NCI-H128 (cell line): ENCODE data around the gene SUGP1.
"Not testable (repeated sequence)": the region's sequence is repeated elsewhere in the genome, so short reads cannot be mapped to it uniquely, and the experiment has no call there.

Source experiments
- DNase-seq: peaks from one replicate; lab custom pipeline; 2025; ENCODE audit not compliant: unreplicated experiment; lab: John Stamatoyannopoulos, UW

The SUGP1 gene

DNA sequence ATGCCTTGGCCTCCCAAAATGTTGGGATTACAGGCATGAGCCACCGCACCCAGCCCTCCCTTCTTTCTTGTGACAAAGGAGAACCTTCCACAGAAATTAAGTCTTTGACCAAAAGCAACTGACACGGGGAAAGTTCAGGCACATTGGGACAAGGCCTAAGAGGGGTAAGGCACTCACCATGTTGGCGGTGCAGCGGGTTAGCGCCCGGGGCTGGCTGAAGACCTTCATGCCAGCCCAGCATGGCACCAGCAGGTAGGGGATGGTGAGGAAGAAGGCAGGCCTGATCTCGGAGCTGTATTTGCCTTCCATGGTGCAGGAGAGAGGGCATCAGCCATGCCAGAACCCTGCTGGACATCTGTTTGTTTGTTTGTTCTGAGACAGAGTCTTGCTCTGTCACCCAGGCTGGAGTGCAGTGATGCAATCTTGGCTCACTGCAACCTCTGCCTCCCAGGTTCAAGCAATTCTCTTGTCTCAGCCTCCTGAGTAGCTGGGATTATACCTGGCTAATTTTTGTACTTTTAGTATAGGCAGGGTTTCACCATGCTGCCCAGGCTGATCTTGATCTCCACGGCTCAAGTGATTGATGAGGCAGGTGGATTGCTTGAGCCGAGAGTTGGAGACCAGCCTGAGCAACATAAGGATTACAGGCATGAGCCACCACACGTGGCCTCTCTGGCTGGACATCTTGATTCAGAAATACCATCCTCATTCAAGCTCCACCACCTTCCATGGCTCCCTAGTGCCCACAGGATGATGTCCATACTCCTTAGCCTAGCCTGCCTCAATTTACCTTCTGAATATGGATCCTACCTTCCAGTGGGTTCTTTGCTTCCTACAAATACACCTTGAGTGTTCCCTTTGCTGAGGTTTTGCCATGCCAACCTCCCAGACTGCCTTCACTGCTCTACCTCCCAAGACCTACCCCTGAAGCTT is 51.6 kb downstream of the SUGP1 start:
- DNase-seq, result no peak

DNA sequence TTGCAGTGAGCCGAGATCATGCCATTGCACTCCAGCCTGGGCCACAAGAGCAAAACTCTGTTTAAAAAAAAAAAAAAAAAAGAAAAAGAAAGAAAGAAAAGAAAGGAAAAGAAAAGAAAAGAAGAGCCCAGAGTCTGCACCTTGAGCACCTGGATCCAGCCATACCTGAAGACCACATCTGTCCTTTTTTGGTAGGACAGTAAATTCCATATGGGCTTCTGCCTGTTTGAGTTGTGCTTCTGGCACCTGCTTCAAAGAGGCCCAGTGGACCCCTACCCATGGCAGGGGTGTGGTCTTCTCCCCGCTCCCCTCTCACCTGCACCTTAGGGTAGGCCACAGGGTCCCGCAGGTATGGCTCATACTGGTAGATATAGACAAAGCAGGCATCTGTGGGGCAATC is 53.0 kb downstream of the SUGP1 start:
- DNase-seq, result no peak

DNA sequence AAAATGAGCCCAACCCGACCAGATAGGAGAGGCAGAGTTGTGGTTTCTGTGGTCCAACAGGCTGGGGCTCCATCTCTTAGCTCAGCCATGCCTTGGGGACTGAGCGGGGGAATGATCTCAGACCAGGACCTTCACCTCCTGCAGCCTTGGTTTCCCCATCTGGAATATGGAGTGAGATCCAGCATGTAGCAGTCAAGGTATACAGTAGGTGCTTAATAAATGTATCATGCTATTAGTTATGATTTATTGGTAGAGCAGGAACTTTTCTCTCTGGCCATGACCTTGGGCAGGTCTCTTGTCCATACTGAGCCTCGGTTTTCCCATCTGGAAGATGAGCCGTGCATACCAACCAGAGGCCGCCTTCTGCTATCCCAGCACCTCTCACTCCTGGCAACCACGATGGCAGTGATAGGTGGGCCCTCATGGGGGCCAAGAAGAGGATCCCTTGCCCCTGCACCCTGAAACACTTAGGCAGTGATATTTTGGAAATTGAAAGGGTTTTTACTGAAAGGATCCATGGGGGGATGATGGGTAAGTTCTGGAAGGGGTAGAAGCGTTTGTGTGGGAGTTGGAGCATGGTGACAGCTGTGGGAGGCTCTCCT is 56.3 kb downstream of the SUGP1 start:
- DNase-seq, result no peak

DNA sequence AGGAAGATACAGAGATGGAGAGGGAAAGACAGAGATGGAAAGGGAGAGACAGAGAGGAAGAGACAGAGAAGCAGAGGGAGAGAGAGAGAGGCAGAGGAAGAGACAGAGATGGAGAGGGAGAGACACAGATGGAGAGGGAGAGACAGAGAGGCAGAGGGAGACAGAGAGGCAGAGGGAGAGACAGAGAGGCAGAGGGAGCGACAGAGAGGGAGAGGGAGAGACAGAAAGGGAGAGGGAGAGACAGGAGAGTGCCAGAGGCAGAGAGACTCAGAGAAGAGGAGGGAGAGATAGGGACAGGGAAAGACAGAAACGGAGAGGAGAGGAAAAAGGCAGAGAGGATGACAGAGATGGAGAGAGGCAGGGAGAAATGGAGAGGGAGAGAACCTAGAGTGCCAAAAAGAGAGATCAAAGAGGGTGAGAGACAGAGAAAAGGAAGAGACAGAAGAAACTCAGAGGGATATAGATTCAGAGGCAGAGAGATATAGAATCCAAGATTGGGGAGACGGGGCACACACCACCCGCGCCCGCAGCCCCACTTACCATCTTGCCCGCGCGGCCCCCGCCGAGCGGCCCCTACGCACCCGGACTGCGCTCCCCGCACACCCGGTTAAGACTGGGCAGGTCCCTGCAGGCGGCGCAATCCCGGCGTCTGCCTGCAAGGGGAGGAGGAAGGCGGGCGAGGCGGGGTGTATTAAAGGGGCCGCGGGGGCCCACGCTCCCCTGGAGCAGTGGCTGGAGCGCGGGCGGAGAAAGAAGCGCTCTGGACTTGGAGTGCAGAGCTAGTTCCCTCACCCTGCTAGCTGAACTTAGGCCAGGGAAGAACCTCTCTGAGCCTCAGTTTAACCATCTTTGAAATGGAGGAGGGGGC is 57.9 kb downstream of the SUGP1 start:
- no peak for DNase-seq

DNA sequence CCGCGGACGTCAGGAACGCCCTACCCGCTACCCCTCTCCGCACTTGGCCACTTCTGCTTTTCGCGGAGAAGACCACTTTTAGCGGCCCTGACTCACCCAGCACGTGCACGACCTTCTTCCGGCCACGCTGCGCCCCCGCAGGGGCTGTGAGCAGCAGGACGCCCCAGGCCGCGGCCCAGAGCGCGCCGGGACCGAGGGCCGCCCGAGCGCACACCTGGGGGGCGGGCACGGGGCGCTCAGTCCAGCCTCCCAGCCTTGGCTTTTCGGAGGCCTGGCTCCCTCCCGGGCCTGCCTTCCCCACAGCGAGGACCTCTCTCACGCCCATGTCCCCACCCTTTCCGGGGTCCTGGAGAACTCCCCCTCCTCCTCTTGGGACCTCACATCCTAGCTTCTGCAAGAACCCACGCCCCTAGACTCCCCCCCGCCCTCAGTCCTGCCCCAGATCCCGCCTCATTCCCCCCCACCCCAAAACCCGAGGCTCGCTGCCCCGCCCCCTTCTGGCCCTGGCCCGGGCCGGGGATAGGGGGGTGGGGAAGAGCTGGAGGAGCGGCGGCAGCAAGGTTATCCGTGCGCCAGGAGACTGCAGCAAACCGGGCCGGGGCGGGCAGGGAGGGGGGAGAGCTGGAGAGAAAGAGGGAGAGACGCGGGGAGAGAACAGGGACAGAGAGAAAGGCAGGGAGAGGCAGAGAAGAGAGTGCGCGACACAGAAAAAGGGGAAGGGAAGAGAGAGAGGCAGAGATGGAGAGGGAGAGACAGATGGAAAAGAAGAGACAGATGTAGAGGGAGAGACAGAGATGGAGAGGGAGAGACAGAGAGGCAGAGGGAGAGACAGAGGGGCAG is 58.7 kb downstream of the SUGP1 start:
- DNase-seq, result no peak

DNA sequence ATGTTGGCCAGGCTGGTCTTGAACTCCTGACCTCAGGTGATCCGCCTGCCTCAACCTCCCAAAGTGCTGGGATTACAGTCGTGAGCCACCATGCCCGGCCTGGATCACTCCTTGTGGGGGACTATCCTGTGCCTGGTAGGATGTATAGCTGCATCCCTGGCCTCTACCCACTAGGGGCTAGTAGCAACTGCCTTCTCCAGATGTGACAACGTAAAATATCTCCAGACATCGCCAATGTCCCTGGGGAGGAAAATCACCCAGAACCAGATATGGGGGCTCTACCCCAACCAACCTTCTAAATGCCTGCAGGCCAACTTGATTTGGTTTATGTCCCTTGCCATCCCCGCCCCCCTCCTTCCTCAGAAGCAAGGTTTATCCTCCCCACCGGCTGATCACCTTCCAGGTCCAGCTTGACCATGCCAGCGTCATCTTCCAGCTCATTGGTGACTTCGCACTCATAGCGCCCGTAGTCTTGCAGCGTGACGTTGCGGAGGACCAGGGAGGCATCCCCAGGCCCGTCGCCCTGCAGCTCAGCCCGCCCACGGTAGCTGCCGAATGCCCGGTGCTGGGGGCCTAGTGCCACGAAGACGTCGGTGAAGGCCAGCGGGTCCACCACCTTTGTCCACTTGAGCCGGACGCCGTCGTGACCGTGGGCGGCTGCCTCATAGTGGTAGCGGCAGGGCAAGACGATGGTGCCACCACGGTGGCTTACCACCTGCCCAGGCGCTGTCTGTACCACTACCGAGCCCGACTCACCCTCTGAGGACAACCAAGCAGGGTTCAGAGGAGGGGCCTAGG is 59.7 kb downstream of the SUGP1 start:
- no peak for DNase-seq

DNA sequence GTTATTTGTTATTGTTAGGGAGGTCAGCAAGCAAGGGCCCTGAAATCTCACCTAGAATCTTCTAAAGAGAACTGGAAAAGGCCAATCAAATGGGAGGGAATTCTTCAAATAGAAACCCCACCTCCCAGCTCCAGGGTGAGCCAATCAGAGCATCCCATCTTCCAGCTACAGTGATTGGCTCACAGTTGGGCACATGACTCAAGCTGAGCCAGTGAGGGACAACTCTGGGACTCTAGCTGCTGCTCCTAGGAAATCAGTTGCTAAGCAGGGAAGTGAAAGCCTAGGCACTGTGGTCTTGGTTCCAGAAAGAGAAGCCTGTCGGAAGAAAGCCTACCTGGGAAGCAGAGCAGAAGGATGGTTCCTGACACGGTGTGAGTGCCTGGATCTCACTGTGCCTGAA is 60.6 kb downstream of the SUGP1 start:
- DNase-seq, result no peak

DNA sequence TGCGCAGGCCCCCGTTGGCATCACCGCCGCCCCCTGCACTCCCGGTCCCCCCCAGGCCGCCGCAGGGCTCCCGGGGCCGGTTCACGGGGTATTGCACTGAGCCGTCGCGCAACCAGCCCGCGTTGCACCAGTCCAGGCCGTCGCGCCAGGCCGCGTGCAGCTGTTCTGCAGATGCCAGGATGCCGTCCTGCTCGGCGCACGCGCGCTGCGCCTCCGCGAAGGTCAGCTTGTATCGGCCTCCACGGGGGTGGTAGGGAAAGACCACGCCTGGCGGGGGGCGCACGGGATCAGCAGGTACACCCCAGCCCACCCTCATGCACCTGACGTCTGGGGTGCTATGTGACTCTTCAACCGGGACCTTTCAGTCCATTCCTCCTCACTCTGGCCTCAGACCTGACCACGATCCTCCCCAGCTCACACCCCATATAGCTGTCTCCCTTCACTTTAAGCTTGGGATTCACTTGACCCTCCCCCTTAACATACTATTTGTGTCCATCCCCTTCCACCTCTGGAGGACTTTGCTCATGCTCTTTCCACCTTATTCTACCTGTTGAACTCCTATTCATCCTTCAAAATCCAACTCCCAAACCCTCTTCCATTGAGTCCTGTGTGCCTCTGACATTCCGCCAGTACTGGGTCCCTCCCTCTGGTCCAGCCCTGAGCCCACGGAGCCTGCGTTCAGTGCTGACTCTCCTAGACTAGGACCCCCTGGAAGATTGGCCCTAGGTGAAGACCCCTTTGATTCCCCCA is 61.5 kb downstream of the SUGP1 start:
- DNase-seq, result no peak

DNA sequence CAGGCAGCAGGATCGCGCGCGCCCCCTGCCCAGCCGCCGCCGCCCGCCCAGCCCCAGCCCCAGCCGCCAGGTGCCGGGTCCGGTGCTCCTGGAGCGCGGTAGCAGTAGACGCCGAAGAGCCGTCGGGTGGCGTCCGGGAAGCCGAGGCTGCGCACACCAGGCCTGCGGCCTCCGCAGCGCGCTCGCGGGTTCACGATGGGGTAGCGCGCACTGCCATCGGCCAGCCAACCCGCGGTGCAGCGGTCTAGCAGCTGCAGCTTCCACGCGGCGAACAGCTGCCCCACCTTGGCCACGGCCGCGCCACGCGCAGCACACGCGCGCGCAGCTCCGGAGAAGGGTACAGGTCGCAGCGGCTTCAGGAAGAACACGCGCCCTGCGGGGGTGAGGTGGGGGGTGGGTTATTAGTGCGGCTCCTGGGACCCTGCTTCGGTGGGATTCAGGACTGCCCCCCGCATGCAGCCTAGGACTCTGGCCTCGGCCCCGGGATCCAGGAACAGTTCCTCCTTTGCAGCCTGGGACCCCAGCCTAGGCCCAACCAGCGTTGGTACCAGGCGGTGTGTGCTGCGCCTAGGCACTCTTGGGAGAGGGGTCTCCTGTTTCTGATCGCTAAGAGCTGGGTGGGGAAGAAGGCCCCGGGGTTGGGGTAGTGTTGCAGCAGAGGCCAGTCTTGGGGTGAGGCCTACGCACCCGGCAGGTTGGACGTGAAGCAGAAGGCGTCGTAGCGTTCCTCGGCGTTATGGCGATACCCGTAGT is 62.3 kb downstream of the SUGP1 start:
- no peak for DNase-seq

DNA sequence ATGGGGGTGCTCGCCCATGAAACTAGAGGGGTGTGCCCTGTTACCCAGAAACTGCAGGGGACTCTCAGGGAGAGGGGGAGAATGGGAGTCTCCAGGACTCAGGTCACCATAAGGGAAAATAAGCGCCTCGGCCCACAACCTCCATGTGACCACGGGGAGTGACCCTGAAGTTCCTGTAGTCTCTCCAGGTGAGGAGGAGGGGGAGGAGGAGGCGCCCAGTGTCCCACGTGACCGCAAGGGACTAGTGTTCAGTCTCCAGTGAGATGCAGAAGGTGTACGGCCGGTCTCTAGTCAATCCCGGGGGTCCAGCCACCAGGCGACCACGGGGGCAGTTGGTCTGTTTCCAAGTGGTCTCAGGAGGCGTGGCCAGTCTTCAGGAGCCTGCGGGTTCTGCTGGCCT is 63.2 kb downstream of the SUGP1 start:
- DNase-seq, result no peak

DNA sequence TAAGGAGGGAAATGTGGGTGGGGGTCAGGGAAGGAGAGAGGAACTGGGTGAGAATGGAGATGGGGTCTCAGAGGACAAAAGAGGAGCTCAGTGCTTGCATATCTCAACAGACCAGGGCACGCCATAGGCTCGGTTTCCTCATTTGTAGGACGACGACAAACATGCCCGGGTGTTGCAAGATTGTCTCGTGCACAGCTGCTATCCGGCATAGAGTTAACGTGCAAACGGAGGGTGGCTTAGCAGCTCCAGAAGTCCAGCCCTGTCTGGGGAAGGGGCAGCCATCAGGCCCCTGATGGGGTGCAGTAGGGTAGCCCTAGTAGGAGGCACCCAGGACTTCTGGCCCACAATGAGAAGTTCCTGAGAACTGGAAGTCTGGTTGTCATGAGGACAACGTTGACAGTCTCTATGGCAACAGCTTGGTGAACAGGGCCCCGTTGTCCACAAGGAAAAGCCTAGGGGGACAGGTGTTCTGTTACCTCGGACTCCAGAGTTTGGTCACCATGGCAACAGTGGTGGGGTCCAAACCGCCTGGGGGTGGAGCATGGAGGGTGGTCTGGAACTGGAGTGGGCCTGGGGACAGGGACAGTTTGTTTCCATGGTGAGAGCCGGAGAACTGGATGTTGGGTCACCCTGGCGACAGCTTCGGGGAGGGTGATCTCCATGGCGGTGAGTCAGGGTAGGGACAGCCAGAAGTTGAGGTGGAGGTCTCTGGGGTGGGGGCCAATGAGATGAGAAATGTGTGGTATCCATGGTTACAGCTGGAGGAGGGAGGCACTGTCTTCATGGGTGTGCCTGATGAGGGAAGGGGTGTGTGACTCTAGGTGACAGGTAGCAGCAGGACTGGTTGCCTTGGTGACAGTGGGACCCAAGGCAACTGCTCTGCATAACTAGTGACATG is 64.0 kb downstream of the SUGP1 start:
- DNase-seq, result no peak

DNA sequence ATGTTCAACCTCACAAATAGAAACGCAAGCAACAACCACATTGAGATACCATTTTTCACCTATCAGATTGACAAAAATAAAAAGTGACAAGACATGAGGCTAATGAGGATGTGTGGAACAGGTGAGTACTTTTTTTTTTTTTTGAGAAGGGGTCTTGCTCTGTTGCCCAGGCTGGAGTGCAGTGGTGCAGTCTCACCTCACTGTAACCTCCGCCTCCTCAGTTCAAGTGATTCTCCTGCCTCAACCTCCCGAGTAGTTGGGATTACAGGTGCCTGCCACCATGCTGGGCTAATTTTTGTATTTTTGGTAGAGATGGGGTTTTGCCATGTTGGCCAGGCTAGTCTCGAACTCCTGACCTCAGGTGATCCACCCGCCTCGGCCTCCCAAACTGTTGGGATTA is 66.9 kb downstream of the SUGP1 start:
- DNase-seq, result not testable (repeated sequence)

DNA sequence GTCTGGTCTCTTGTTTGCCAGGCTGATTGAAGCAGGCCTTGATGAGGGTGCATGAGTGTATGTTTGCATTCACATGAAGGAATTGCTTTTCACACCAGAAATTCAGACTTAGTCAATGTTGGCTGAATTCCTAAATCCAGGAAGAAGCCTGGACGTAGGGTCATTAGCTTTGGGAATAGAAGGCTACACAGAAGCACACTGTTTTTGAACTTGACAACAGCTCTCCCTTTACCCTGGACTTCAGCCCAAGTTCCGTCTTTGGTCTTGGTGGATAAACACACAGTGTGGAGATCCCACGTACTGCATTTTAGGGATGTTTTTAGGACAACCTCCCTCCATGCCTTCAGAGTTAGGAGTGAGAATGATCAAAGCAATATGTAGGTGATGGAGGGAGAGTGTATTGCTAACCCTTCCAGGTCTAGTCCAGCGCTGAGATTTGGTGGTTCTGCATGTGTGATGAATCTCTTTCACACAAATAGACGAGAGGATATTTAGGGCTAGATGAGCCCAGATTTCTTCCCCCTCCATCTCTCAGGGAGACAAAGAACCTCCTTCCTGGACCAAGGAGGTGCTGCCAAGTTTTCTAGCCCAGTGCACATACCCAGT is 70.0 kb downstream of the SUGP1 start:
- DNase-seq, result no peak

DNA sequence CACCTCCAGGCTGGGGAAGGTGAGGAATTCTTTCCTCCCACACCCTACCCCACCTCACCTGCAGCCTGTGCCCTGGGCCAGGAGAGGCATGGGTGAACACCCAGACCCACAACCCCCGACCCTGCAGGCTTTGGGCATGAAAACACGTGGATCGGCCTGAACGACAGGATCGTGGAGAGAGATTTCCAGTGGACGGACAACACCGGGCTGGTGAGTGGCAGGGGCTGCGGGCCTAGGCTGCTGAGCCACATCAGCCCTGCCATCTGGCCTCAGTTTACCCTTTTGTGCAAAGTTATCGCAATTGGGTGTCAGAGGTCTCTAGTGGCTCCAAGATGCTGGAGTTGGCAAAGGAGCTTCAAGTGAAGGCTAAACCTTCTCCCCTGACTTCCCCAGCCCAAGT is 79.8 kb downstream of the SUGP1 start:
- DNase-seq, result no peak

DNA sequence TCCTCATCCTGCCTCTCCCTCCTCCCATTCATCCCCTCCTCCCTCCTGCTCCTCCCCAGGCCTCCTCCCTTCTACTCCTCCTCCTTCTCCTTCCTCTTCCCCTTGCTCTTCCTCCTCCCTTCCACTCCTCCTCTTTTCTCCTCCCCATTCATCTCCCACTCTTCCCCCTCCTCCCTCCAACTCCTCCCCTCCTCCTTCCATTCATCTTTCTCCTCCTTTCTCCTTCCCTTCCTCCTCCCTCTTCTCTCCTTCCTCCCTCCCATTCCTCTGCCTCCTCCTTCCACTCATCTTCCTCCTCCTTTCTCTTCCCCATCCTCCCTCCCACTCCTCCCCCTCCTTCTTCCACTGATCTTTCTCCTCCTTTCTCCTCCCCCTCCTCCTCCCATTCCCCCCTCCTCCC is 80.6 kb downstream of the SUGP1 start:
- no peak for DNase-seq

DNA sequence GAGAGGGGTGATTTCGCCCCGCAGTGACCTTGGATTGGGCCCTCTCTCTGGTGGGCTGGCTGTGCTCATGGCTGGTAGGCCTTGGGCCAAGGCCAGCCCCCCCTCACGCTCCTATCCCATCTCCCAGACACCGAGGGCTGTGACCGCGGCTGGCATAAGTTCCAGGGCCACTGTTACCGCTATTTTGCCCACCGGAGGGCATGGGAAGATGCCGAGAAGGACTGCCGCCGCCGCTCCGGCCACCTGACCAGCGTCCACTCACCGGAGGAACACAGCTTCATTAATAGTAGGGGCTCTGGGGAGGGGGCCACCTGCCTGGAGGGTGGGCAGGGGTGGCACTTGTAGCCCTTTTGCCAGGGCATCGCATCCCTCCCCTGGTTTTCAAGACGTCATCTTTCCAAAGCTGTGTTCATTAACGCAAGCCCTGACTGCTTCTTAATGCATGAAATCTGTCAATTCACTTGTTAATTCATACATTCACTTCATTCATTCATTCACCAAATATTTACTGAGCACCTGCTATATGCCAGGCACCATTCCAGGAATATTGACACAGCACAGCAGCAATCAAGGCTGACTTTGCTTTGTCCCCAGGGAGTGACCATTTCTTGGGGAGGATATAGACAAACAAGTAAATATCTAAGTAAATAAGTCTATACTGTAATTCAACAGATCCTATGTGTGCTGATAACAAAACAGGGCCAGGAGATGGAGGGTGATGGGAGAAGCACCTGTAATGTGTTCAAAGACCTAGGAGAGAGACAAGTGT is 82.0 kb downstream of the SUGP1 start:
- no peak for DNase-seq
